ENCODE data around the gene AUNIP. TPM values are rescaled to one million over a fixed set of nuclear protein-coding genes. Genes with fewer than 3 reads are reported as not detected.

Gene AUNIP
- total RNA-seq, 1 donor, result 3.5 TPM

DNA sequence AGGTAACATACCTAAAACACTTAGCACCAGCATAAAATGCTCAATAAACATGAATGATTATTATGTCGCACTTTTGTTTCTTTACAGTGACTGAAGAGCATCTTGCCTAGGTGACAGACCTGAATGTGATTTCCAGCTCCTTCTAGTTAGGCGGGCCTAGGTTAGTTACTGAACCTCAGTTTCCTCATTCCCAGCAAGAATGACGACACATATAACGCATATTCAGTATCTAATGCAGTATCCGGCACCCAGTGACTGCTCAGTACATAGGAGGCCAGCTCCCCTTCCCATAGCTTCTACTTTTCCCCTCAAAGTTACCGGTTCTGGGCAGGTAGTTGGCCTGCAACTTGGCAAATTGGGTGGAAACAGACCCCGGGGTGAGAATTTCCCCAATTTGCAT is 763 bp downstream of the AUNIP start:
- H3K4me3 ChIP-seq (ENCODE audit: low read depth, low read length), result peak overlapping the region; percentile 73
- DNase-seq (ENCODE audit: low read depth), result no peak
- TF ChIP-seq, protein P1, sequence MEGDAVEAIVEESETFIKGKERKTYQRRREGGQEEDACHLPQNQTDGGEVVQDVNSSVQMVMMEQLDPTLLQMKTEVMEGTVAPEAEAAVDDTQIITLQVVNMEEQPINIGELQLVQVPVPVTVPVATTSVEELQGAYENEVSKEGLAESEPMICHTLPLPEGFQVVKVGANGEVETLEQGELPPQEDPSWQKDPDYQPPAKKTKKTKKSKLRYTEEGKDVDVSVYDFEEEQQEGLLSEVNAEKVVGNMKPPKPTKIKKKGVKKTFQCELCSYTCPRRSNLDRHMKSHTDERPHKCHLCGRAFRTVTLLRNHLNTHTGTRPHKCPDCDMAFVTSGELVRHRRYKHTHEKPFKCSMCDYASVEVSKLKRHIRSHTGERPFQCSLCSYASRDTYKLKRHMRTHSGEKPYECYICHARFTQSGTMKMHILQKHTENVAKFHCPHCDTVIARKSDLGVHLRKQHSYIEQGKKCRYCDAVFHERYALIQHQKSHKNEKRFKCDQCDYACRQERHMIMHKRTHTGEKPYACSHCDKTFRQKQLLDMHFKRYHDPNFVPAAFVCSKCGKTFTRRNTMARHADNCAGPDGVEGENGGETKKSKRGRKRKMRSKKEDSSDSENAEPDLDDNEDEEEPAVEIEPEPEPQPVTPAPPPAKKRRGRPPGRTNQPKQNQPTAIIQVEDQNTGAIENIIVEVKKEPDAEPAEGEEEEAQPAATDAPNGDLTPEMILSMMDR (IDR thresholded peaks at IDR 0.05; ENCODE audit: insufficient read depth, low read depth, low read length), result no peak

DNA sequence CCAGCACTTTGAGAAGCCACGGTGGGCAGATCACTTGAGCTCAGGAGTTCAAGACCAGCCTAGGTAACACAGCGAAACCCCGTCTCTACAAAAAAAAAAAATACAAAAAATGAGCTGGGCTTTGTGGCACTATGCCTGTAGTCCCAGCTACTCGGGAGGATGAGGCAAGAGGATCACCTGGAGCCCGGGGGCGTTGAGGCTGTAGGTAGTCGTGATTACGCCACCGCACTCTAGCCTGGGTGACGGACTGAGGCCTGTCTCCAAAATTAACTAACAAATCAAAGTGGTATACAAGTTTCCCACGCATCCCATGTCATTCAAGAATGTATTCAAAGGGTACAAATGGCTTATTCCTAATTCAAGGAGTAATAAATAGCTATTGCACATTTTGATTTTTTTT is 2.4 kb downstream of the AUNIP start:
- TF ChIP-seq, protein P1 (IDR thresholded peaks at IDR 0.05; ENCODE audit: insufficient read depth, low read depth, low read length), result no peak
- no peak overlapping the region for H3K4me3 ChIP-seq (ENCODE audit: low read depth, low read length)
- DNase-seq (ENCODE audit: low read depth), result no peak

DNA sequence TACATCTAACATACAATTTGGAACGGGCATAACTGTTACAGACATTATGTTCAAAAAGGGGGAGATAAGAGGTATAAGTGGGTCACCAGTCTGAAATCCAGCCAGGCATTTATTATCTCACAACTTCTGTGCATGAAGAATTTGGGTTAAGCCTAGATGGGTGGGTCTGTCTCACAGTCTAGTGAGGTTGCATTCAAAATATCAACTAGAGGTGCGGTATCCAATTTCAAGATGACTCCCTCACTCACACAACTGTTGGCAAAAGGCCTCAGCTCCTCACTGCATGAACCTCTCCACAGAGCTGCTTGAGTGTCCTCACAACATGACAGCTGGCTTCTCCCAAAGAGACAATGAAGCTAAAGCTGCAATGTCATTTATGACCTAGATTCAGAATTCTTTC is 4.7 kb downstream of the AUNIP start:
- H3K4me3 ChIP-seq (ENCODE audit: low read depth, low read length), result no peak overlapping the region
- DNase-seq (ENCODE audit: low read depth), result no peak
- TF ChIP-seq, protein P1 (IDR thresholded peaks at IDR 0.05; ENCODE audit: insufficient read depth, low read depth, low read length), result no peak

DNA sequence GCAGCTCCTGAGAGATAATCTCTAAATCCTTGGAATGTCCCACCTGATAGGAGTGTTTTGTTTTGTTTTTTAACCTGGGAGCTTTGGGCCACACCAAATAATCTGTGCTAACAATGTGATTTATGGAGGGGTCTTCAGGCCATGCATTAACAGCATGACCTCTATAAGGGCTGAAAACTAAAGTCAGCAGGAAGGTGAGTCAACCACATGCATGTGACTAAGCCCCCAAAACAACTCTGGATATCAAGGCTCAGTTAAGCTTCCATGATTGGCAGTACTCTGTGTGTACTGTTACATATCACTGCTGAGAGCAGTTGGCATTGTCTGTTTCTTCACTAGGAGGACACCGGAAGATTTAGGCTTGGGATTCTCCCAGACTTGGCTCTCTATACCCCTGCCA is 10.7 kb downstream of the AUNIP start:
- H3K4me3 ChIP-seq (ENCODE audit: low read depth, low read length), result no peak overlapping the region
- TF ChIP-seq, protein P1 (IDR thresholded peaks at IDR 0.05; ENCODE audit: insufficient read depth, low read depth, low read length), result no peak
- DNase-seq (ENCODE audit: low read depth), result no peak

DNA sequence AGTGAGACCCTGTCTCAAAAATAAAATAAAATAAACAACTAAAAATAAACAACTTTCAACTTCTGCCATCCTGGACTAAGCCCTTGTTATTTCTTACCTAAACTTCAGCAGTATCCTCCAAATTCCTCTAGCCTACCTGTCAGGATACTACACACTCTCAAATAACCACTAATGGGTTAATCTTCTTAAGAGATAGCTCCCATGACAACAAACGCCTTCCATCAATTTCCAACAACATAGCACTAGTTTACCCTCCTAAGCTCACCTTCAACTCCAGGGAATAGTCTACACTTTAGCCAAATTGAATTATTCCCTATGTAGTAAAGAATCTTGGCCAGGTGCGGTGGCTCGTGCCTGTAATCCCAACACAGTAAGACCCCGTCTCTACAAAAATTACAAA is 11.3 kb downstream of the AUNIP start:
- TF ChIP-seq, protein P1 (IDR thresholded peaks at IDR 0.05; ENCODE audit: insufficient read depth, low read depth, low read length), result no peak
- H3K4me3 ChIP-seq (ENCODE audit: low read depth, low read length), result no peak overlapping the region
- DNase-seq (ENCODE audit: low read depth), result no peak

DNA sequence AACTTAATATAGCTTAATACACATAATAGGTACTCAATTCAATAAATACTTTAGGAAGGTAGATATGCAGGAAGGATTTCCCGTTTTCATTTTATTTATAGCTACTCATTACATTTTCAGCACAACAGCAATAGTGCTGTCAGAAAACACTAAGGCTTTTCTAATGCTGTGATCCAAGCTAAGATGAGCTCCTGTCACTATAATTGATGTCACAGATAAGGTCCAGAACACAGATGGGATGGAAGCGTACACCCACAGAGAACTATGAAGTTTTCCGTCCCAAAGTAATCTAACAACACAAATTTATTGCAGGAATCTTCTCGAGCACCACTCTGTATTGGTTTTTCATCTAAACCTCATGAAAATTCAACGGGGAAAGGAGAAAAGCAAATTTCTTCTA is 13.6 kb downstream of the AUNIP start:
- no peak overlapping the region for H3K4me3 ChIP-seq (ENCODE audit: low read depth, low read length)
- TF ChIP-seq, protein P1 (IDR thresholded peaks at IDR 0.05; ENCODE audit: insufficient read depth, low read depth, low read length), result no peak
- DNase-seq (ENCODE audit: low read depth), result no peak

DNA sequence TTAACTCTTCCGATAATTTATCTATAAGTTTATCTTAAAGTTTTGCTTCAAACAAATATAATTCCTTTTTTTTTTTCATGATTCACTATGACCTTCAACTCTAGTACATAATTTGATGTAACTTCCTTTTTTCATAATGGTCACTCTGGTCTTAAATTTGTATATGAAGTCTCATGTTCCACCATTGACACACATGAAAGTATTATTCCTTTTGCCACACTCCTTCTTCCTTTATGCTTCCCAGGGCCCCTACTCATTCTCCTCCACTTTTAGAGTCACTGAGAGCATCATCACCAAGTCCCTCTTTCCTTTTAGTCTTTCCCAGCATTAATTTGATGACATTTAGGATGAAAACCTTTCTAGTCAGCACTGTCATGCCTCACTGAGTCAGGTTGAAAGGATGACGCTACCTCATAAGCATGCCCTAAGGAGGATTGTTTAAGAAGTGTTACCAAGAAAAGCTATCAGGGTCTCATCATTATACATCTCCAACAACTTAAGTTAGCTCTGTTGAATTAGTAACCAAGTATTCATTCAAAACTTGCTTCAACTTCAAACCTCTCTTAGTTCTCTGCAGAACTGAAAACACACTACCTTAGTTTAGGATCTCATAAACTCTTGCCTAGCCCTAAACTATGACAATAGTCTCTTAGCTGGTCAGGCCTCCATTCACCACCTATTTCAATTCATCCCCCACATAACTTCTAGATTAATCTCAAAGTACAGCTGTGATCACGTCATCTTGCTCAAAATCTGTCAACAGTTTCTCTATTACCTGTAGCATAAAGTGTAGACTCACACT is 14.5 kb downstream of the AUNIP start:
- TF ChIP-seq, protein P1 (IDR thresholded peaks at IDR 0.05; ENCODE audit: insufficient read depth, low read depth, low read length), result no peak
- H3K4me3 ChIP-seq (ENCODE audit: low read depth, low read length), result no peak overlapping the region
- no peak for DNase-seq (ENCODE audit: low read depth)
